Esophagus squamous epithelium (tissue), 5 donors: Measurements from ENCODE around the gene GARNL3. TPM values are rescaled to one million over a fixed set of nuclear protein-coding genes. Genes with fewer than 3 reads are reported as not detected.

ENCODE experiments used
- DNase-seq: peaks from one replicate; lab custom pipeline; 2025; lab: John Stamatoyannopoulos, UW
- H3K27ac ChIP-seq, 4 donors: fragments of 200-600 bp; sonication (generic); one replicate each; pipeline ENCODE4 v1.5.1; 2016 to 2019; ENCODE audit warnings: mild to moderate bottlenecking in 1 of 4
- H3K27me3 ChIP-seq, 4 donors: fragments of 200-600 bp; sonication (generic); 1 replicate in 3 of 4; 2 replicates in 1 of 4; pipeline versions ENCODE4 v1.5.1 to v1.6.0; 2017 to 2021; ENCODE audit warnings: antibody characterized with exemption in 1 of 4
- H3K36me3 ChIP-seq, 3 donors: fragments of 200-600 bp; sonication (generic); one replicate each; pipeline ENCODE4 v1.5.1; 2016 to 2019
- H3K4me1 ChIP-seq, 3 donors: fragments of 200-600 bp; sonication (generic); one replicate each; pipeline ENCODE4 v1.5.1; 2017 to 2019
- H3K4me3 ChIP-seq, 4 donors: fragments of 200-600 bp; sonication (generic); 1 replicate in 3 of 4; 2 replicates in 1 of 4; pipeline ENCODE4 v1.5.1; 2016 to 2019; ENCODE audit warnings: mild to moderate bottlenecking in 2 of 4, moderate library complexity in 1 of 4
- H3K9me3 ChIP-seq, 3 donors: fragments of 200-600 bp; sonication (generic); one replicate each; pipeline ENCODE4 v1.5.1; 2016 to 2019
- CTCF ChIP-seq, 6 experiments: fragments of 450-650 bp in 4 of 6; fragments of 200-600 bp in 2 of 6; sonication (generic) in 2 of 6; IDR thresholded peaks; one replicate each; pipeline ENCODE4 v1.5.1; 2016 to 2019; ENCODE audit warnings: antibody characterized with exemption in 6 of 6, mild to moderate bottlenecking in 4 of 6, moderate library complexity in 4 of 6
- POLR2A ChIP-seq, 4 donors: fragments of 450-650 bp; IDR thresholded peaks; one replicate each; pipeline ENCODE4 v1.6.1; 2017; ENCODE audit warnings: antibody characterized with exemption in 4 of 4, mild to moderate bottlenecking in 4 of 4, moderate library complexity in 3 of 4
- WGBS, 2 donors: methylation state at CpG; one replicate each; pipeline ENCODE4 v1.1.5; 2018; 5-methylcytosine and 5-hydroxymethylcytosine counted together
- intact Hi-C: fragments of 100-400 bp; cut with DNase I; formaldehyde crosslinking; loops from one replicate; pipeline ENCODE4 v1.15.0; 2022
- total RNA-seq, 4 donors: library from RNA; depleted of rRNA; stranded (reverse); fragments of >200 nt; gene quantifications; one replicate each; pipeline ENCODE4 v1.1.0, GENCODE V29; 2016
- donor health status: DM: yes; HTN: yes; CAD: no.

GARNL3 gene
- total RNA-seq, 4 donors from 2014 or later = 1.1 to 22.9 (median 8.2) TPM

- intact Hi-C loops = no loop called here
- H3K4me1 ChIP-seq = peaks cover 0 to 8% (median 0%) of the 10 kb centered on the region in 3 donors
- TF ChIP-seq CTCF (IDR thresholded peaks at IDR 0.05) = no peak
- TF ChIP-seq POLR2A (IDR thresholded peaks at IDR 0.05) = no peak
- no peak overlapping the region for H3K4me3 ChIP-seq
- H3K36me3 ChIP-seq = peaks cover 6 to 76% (median 16%) of the 10 kb centered on the region in 3 donors
- H3K27me3 ChIP-seq = no peaks in the 10 kb centered on the region
- 91 to 96% methylated on average over 4 to 11 of the region's 20 CpGs for WGBS, 2 donors
- peak overlapping the region in 1 of 4 donors; percentile 1 for H3K27ac ChIP-seq
- no peak for DNase-seq
- no peaks in the 10 kb centered on the region for H3K9me3 ChIP-seq
Observed at GRCh38 chr9:127405344-127406125, 141.0 kb downstream of the GARNL3 start.

- WGBS, 2 donors = 74 to 86% methylated on average over 5 to 8 of the region's 13 CpGs
- Histone ChIP-seq H3K36me3 (peaks cover 0 to 62% (median 16%) of the 10 kb centered on the region in 3 donors), H3K4me3 (no peak overlapping the region), H3K27ac (peak overlapping the region in 2 of 4 donors; percentile 11 to 19), H3K4me1 (peaks cover 0 to 15% (median 0%) of the 10 kb centered on the region in 3 donors), H3K27me3 (no peaks in the 10 kb centered on the region), H3K9me3 (no peaks in the 10 kb centered on the region)
- intact Hi-C loops = no loop called here
- no peak for DNase-seq
- TF ChIP-seq POLR2A (IDR thresholded peaks at IDR 0.05) (no peak), CTCF (IDR thresholded peaks at IDR 0.05) (no peak)
Observed at GRCh38 chr9:127406799-127407491, 142.4 kb downstream of the GARNL3 start.

GRCh38 chr9:127407492-127407843 lies 142.9 kb downstream of the GARNL3 start:
- DNase-seq = no peak
- H3K4me3 ChIP-seq = no peak overlapping the region
- H3K27me3 ChIP-seq = no peaks in the 10 kb centered on the region
- TF ChIP-seq POLR2A (IDR thresholded peaks at IDR 0.05) (no peak), CTCF (IDR thresholded peaks at IDR 0.05) (no peak)
- H3K36me3 ChIP-seq = peaks cover 0 to 57% (median 16%) of the 10 kb centered on the region in 3 donors
- WGBS, 2 donors = 86% methylated on average over 6 of the region's 6 CpGs; no CpG with 5 or more reads in 1 of the 2 donors
- intact Hi-C loops = no loop called here
- H3K27ac ChIP-seq = peak overlapping the region in 2 of 4 donors; percentile 11 to 19
- H3K9me3 ChIP-seq = no peaks in the 10 kb centered on the region
- H3K4me1 ChIP-seq = peaks cover 0 to 15% (median 0%) of the 10 kb centered on the region in 3 donors

- Histone ChIP-seq H3K27me3 (no peaks in the 10 kb centered on the region), H3K4me1 (peaks cover 0 to 32% (median 0%) of the 10 kb centered on the region in 3 donors), H3K9me3 (no peaks in the 10 kb centered on the region), H3K27ac (peak overlapping the region; percentile 49 to 72 (median 61)), H3K36me3 (peaks cover 0 to 20% (median 0%) of the 10 kb centered on the region in 3 donors), H3K4me3 (no peak overlapping the region)
- TF ChIP-seq CTCF (IDR thresholded peaks at IDR 0.05) (no peak), POLR2A (IDR thresholded peaks at IDR 0.05) (no peak)
- intact Hi-C loops = no loop called here
- DNase-seq = no peak
- WGBS, 2 donors = 67 to 72% methylated on average over 4 of the region's 4 CpGs
Observed at GRCh38 chr9:127411122-127411521, 146.5 kb downstream of the GARNL3 start.

GRCh38 chr9:127415141-127415540 lies 150.6 kb downstream of the GARNL3 start:
- Histone ChIP-seq H3K4me3 (no peak overlapping the region), H3K36me3 (no peaks in the 10 kb centered on the region), H3K4me1 (peaks cover 10 to 66% (median 19%) of the 10 kb centered on the region in 3 donors), H3K27ac (peak overlapping the region in 2 of 4 donors; percentile 45 to 71), H3K27me3 (no peaks in the 10 kb centered on the region), H3K9me3 (no peaks in the 10 kb centered on the region)
- TF ChIP-seq CTCF (IDR thresholded peaks at IDR 0.05) = no peak
- TF ChIP-seq POLR2A (IDR thresholded peaks at IDR 0.05) = no peak
- intact Hi-C loops = no loop called here
- DNase-seq = no peak
- WGBS, 2 donors = 65 to 68% methylated on average over 4 of the region's 4 CpGs
